GM19372 (cell line): ENCODE measurements around the gene ABHD6.
"Not testable (repeated sequence)": the region's sequence is repeated elsewhere in the genome, so short reads cannot be mapped to it uniquely, and the experiment has no call there.

Experiments used
- ATAC-seq: cut with Tn5 transposase; IDR thresholded peaks from one replicate; pipeline ENCODE4 v1.9.1; 2021; ENCODE audit warnings: mild to moderate bottlenecking, low read depth, moderate library complexity; ENCODE audit not compliant: unreplicated experiment

ABHD6 gene

GRCh38 chr3:58336135-58336882 is 98.7 kb downstream of the ABHD6 start:
- ATAC-seq = no peak

DNA sequence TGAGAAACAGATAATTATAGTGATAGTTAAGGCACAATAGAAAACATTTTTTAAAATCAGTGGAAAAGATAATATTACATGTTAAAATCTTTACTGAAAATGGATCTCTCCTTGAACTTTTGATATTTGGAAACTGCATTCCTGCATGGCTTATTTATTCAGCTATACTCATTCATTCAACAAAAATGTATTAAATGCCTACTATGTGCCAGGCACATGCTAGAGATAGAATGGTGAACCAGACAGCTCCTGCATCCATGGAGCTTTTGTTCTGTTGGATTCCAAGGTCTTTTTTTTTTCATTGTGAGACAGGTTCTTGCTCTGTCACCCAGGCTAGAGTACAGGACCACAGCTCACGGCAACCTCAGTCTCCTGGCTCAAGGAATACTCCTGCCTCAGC is 99.6 kb downstream of the ABHD6 start:
- ATAC-seq = no peak

GRCh38 chr3:58339146-58339545 is 101.6 kb downstream of the ABHD6 start:
- ATAC-seq = not testable (repeated sequence)

- no peak for ATAC-seq
These were observed 103.1 kb downstream of the ABHD6 start for GRCh38 chr3:58340594-58341244.

DNA sequence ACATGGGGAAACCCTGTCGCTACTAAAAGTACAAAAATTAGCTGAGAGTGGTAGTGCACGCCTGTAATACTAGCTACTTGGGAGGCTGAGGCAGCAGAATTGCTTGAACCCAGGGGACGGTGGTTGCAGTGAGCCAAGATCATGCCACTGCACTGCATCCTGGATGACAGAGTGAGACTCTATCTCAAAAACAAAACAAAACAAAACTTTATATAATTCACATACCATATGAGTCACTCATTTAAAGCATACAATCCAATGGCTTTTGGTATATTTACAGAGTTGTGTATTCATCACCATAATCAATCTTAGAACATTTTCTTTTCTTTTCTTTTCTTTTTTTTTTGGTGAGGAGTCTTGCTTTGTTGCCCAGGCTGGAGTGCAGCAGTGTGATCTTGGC is 103.8 kb downstream of the ABHD6 start:
- ATAC-seq = no peak

DNA sequence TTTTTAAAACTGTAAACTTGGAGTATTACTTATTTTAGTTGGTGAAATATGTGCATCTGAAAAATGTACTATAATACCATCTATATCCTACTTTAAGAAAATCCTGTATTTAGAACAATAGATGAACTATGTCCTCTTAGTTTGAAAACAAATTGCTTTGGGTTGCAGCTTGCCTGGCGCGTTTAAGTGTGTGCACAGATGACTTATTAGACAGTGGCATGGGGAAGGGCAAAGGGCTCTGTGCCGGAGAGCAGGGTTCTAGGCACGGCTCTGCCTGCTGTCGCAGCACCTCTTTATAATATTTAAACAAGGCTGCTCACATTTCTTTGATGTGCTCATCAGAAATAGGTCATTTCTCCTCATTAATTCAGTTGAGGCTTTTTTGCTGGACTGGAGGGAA is 105.1 kb downstream of the ABHD6 start:
- no peak for ATAC-seq
